ENCODE measurements around the gene PHIP. TPM values are rescaled to one million over a fixed set of nuclear protein-coding genes. Genes with fewer than 3 reads are reported as not detected.

The PHIP gene
- total and polyA plus RNA-seq, 2 of the 8 experiments (the other 6 are each of a cell fraction or from before 2014, with no cell fraction given), result 7.3 to 56.2 TPM

DNA sequence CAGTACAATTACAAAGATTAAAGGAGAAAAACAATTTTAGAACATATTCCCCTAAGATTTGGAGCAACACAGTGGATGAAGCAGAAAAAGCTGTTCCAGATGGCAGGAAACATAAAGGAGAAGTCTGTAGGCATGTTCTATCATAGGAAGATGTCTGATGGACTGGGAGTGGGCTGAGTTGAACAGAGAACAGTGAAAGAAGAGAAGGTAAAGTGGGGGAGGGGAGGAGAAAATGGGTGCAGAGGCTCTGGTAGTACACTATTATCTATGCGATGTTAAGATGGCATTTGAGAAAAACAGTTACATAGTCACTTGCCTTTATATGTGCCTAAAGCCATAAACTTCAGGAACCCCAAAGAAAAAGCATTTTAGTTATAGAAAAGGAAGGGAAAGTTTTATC lies 4.2 kb upstream of the PHIP start:
- Histone ChIP-seq H2BK20ac (ENCODE audit: low read length) (no peak overlapping the region), H2AK5ac (ENCODE audit: low read depth, low read length) (no peak overlapping the region), H3K79me1 (ENCODE audit: low read depth, low read length) (no peaks in the 10 kb centered on the region), H2BK5ac (ENCODE audit: low read depth, low read length) (no peak overlapping the region), H3K18ac (ENCODE audit: extremely low read depth, low read length) (no peak overlapping the region), H3K4ac (replicated peaks; ENCODE audit: insufficient read length, low read depth, low read length) (no peak overlapping the region), H3K4me2 (ENCODE audit: insufficient read depth in 1 of 2, low read depth in 2 of 2, low read length in 2 of 2) (no peak overlapping the region), H3K4me1 (replicated peaks in 1 of 4; ENCODE audit: control insufficient read depth in 3 of 4, insufficient read depth in 4 of 4, low read length in 3 of 4) (peaks cover 0 to 4% (median 0%) of the 10 kb centered on the region in 4 experiments; a peak in 1 of 7 replicates), H4K8ac (ENCODE audit: extremely low read depth, insufficient read depth, low read length) (no peak overlapping the region), H3K56ac (replicated peaks; ENCODE audit: insufficient read length, low read depth, low read length) (no peak overlapping the region), H3K9ac (replicated peaks in 1 of 4; ENCODE audit: extremely low read depth in 1 of 4, low read depth in 3 of 4, low read length in 3 of 4) (no peak overlapping the region), H2BK120ac (replicated peaks; ENCODE audit: low read depth, low read length) (no peak overlapping the region), H2AFZ (ENCODE audit: low read length) (no peak overlapping the region), H2BK12ac (ENCODE audit: low read depth, low read length) (no peak overlapping the region), H4K91ac (replicated peaks; ENCODE audit: insufficient read length, low read length) (no peak overlapping the region), H3K23ac (ENCODE audit: insufficient read length) (no peak overlapping the region), H3K27me3 (replicated peaks in 1 of 4; ENCODE audit: control insufficient read depth in 3 of 4, extremely low read depth in 1 of 4, insufficient read depth in 3 of 4, low read length in 3 of 4) (no peaks in the 10 kb centered on the region), H2BK15ac (ENCODE audit: low read length) (no peak overlapping the region), H3K14ac (ENCODE audit: insufficient read length) (no peak overlapping the region), H3K23me2 (ENCODE audit: low read depth, low read length) (peaks cover 3% of the 10 kb centered on the region), H3K27ac (ENCODE audit: low read depth, low read length) (no peak overlapping the region), H3K36me3 (ENCODE audit: control insufficient read depth in 2 of 4, insufficient read depth in 4 of 4, low read length in 3 of 4) (no peaks in the 10 kb centered on the region), H3K4me3 (ENCODE audit: extremely low read depth in 1 of 4, insufficient read depth in 2 of 4, low read depth in 3 of 4, low read length in 4 of 4) (no peak overlapping the region), H4K5ac (ENCODE audit: insufficient read length, low read depth, low read length) (no peak overlapping the region), H3K9me3 (ENCODE audit: insufficient read depth in 2 of 2, low read depth in 1 of 2, low read length in 1 of 2) (no peaks in the 10 kb centered on the region), H3K79me2 (ENCODE audit: control insufficient read depth in 1 of 2, insufficient read depth in 2 of 2, low read length in 2 of 2) (no peaks in the 10 kb centered on the region), H4K20me1 (replicated peaks in 1 of 2; ENCODE audit: control insufficient read depth in 1 of 2, insufficient read depth in 2 of 2, low read length in 2 of 2) (no peaks in the 10 kb centered on the region)
- ChIA-PET POLR2A (ENCODE audit: partially characterized antibody) (interaction anchor here (0.7 kb wide), 1 partner anchor 23 kb away, joined by 3 read pairs; no protein-coding TSS in a partner anchor), CTCF (ENCODE audit: partially characterized antibody) (no interaction called here)
- WGBS, 2 experiments (ENCODE audit: extremely low coverage in 1 of 2, insufficient coverage in 1 of 2, insufficient read length in 1 of 2, insufficient replicate concordance in 2 of 2, low coverage in 1 of 2, low lambda C conversion rate in 2 of 2, missing lambda C conversion rate in 1 of 2), result 76% methylated on average over 1 of the region's 1 CpG; no CpG with 5 or more reads in 1 of the 2 experiments
- DNase-seq (ENCODE audit: low read depth in 1 of 2, low spot score in 2 of 2) (no peak), FAIRE-seq (no peak)
- TF ChIP-seq CHD1 (IDR thresholded peaks at IDR 0.05; ENCODE audit: low read depth, low read length) (no peak), CREB1 (IDR thresholded peaks at IDR 0.05) (no peak), NANOG (IDR thresholded peaks at IDR 0.05; ENCODE audit: insufficient read depth, low read depth, low read length, poor library complexity, severe bottlenecking) (no peak), EZH2 (IDR thresholded peaks at IDR 0.05; ENCODE audit: low read depth, low read length, severe bottlenecking) (no peak), BCL11A (IDR thresholded peaks at IDR 0.05; ENCODE audit: low read depth in 2 of 2, low read length in 2 of 2) (no peak), SAP30 (IDR thresholded peaks at IDR 0.05; ENCODE audit: insufficient read depth, insufficient replicate concordance, low read length) (no peak), ASH2L (IDR thresholded peaks at IDR 0.05; ENCODE audit: low read length) (no peak), JUND (IDR thresholded peaks at IDR 0.05; ENCODE audit: low read length) (no peak), POU5F1 (IDR thresholded peaks at IDR 0.05; ENCODE audit: low read depth, low read length) (no peak), NRF1 (IDR thresholded peaks at IDR 0.05; ENCODE audit: low read depth, low read length) (no peak), SRF (IDR thresholded peaks at IDR 0.05; ENCODE audit: low read depth, low read length) (no peak), E2F6 (IDR thresholded peaks at IDR 0.05) (no peak), SIX5 (IDR thresholded peaks at IDR 0.05; ENCODE audit: low read depth, low read length) (no peak), SP1 (IDR thresholded peaks at IDR 0.05; ENCODE audit: low read depth, low read length) (no peak), CTBP2 (IDR thresholded peaks at IDR 0.05; ENCODE audit: borderline replicate concordance, insufficient read depth, insufficient read length, low read length) (no peak)

Data from H1 (cell line).